Esophagus squamous epithelium (tissue), 5 donors: ENCODE data around the gene SNX10. TPM values are rescaled to one million over a fixed set of nuclear protein-coding genes. Genes with fewer than 3 reads are reported as not detected.

Experiments
- DNase-seq: peaks from one replicate; lab custom pipeline; 2025; lab: John Stamatoyannopoulos, UW
- H3K27ac ChIP-seq, 4 donors: fragments of 200-600 bp; sonication (generic); one replicate each; pipeline ENCODE4 v1.5.1; 2016 to 2019; ENCODE audit warnings: mild to moderate bottlenecking in 1 of 4
- H3K27me3 ChIP-seq, 4 donors: fragments of 200-600 bp; sonication (generic); 1 replicate in 3 of 4; 2 replicates in 1 of 4; pipeline versions ENCODE4 v1.5.1 to v1.6.0; 2017 to 2021; ENCODE audit warnings: antibody characterized with exemption in 1 of 4
- H3K36me3 ChIP-seq, 3 donors: fragments of 200-600 bp; sonication (generic); one replicate each; pipeline ENCODE4 v1.5.1; 2016 to 2019
- H3K4me1 ChIP-seq, 3 donors: fragments of 200-600 bp; sonication (generic); one replicate each; pipeline ENCODE4 v1.5.1; 2017 to 2019
- H3K4me3 ChIP-seq, 4 donors: fragments of 200-600 bp; sonication (generic); 1 replicate in 3 of 4; 2 replicates in 1 of 4; pipeline ENCODE4 v1.5.1; 2016 to 2019; ENCODE audit warnings: mild to moderate bottlenecking in 2 of 4, moderate library complexity in 1 of 4
- H3K9me3 ChIP-seq, 3 donors: fragments of 200-600 bp; sonication (generic); one replicate each; pipeline ENCODE4 v1.5.1; 2016 to 2019
- POLR2A ChIP-seq, 4 donors: fragments of 450-650 bp; IDR thresholded peaks; one replicate each; pipeline ENCODE4 v1.6.1; 2017; ENCODE audit warnings: antibody characterized with exemption in 4 of 4, mild to moderate bottlenecking in 4 of 4, moderate library complexity in 3 of 4
- WGBS, 2 donors: methylation state at CpG; one replicate each; pipeline ENCODE4 v1.1.5; 2018; 5-methylcytosine and 5-hydroxymethylcytosine counted together
- intact Hi-C: fragments of 100-400 bp; cut with DNase I; formaldehyde crosslinking; loops from one replicate; pipeline ENCODE4 v1.15.0; 2022
- total RNA-seq, 4 donors: library from RNA; depleted of rRNA; stranded (reverse); fragments of >200 nt; gene quantifications; one replicate each; pipeline ENCODE4 v1.1.0, GENCODE V29; 2016
- TF ChIP-seq, protein P1 (sequence below), 6 experiments: fragments of 450-650 bp in 4 of 6; fragments of 200-600 bp in 2 of 6; sonication (generic) in 2 of 6; IDR thresholded peaks; one replicate each; pipeline ENCODE4 v1.5.1; 2016 to 2019; ENCODE audit warnings: antibody characterized with exemption in 6 of 6, mild to moderate bottlenecking in 4 of 6, moderate library complexity in 4 of 6
- donor health status: DM: yes; HTN: yes; CAD: no.

SNX10 gene
- total RNA-seq, 4 donors from 2014 or later = 2.7 to 7.4 (median 3.6) TPM; not detected in 1

GRCh38 chr7:26378016-26378415, 86.4 kb downstream of the SNX10 start:
- Histone ChIP-seq H3K4me1 (peaks cover 9 to 38% (median 10%) of the 10 kb centered on the region in 3 donors), H3K27me3 (peaks cover 0 to 98% (median 18%) of the 10 kb centered on the region in 4 donors), H3K27ac (no peak overlapping the region), H3K4me3 (no peak overlapping the region), H3K36me3 (no peaks in the 10 kb centered on the region), H3K9me3 (no peaks in the 10 kb centered on the region)
- WGBS, 2 donors = 26 to 39% methylated on average over 7 of the region's 7 CpGs
- intact Hi-C loops = loop anchor here (5.0 to 10.0 kb wide), 3 partner anchors 287 to 789 kb away; partner anchors contain the start of gene HOXA9
- no peak for TF ChIP-seq POLR2A (IDR thresholded peaks at IDR 0.05)
- TF ChIP-seq, protein P1, sequence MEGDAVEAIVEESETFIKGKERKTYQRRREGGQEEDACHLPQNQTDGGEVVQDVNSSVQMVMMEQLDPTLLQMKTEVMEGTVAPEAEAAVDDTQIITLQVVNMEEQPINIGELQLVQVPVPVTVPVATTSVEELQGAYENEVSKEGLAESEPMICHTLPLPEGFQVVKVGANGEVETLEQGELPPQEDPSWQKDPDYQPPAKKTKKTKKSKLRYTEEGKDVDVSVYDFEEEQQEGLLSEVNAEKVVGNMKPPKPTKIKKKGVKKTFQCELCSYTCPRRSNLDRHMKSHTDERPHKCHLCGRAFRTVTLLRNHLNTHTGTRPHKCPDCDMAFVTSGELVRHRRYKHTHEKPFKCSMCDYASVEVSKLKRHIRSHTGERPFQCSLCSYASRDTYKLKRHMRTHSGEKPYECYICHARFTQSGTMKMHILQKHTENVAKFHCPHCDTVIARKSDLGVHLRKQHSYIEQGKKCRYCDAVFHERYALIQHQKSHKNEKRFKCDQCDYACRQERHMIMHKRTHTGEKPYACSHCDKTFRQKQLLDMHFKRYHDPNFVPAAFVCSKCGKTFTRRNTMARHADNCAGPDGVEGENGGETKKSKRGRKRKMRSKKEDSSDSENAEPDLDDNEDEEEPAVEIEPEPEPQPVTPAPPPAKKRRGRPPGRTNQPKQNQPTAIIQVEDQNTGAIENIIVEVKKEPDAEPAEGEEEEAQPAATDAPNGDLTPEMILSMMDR (IDR thresholded peaks at IDR 0.05) = no peak
- DNase-seq = no peak

DNA sequence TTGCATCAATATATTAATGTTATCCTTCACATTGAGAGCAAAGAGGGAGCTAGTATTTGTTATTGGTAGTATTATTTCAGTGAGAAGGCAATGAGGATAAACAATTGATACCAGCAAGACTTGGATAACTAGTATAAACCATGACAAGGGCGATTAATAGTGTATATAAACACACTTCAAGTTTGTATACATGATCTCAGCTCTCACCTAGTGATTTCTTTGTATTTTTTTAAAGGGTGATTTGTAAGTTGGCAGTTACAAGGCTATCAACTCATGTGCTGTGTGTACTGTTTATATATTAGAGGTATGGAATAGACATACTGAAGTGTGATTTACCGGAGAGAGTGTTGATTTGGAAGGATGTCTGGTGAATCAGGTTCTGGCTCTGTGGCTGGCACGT, 88.0 kb downstream of the SNX10 start:
- H3K4me3 ChIP-seq = no peak overlapping the region
- peaks cover 0 to 97% (median 17%) of the 10 kb centered on the region in 4 donors for H3K27me3 ChIP-seq
- intact Hi-C loops = loop anchor here (5.0 to 10.0 kb wide), 3 partner anchors 285 to 788 kb away; partner anchors contain the start of gene HOXA9
- TF ChIP-seq, protein P1 (IDR thresholded peaks at IDR 0.05) = no peak
- H3K9me3 ChIP-seq = no peaks in the 10 kb centered on the region
- no peak for DNase-seq
- 24 to 31% methylated on average over 3 of the region's 3 CpGs for WGBS, 2 donors
- H3K27ac ChIP-seq = no peak overlapping the region
- peaks cover 9 to 38% (median 10%) of the 10 kb centered on the region in 3 donors for H3K4me1 ChIP-seq
- no peaks in the 10 kb centered on the region for H3K36me3 ChIP-seq

DNA sequence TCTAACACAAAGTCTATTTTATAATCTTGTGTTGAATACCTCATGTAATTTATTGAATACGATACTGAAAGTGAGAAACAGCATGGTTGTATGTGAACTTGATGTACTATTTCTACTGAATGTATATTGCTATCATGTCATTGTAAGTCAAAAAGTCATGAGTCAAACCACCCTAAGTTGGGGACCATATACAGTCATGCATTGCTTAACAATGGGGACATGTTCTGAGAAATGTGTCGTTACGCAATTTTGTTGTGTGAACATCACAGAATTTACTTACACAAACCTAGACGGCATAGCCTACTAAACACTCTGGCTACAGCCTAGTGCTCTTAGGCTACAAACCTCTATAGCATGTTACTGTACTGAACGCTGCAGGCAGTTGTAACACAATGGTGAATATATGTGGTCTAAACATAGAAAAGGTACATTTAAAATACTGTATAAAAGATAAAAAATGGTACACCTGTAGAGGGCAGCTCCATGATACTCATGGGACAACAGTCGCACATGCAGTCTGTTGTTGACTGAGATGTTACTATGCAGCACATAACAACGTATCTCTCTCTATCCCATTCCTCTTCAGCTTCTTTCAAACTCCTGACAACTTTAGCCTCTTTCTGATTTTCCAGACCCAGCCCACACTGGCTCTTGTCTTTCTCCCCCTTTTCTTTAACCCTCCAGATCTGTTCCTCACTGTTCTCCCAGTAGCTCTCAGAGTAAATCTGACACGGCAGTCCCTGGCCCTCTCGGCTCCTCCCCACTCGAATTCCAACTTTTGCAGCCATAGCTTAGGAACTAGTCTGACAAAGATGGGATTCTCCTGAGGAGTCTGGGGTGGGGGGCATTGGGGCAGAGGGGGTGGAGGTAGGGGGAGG, 90.1 kb downstream of the SNX10 start:
- H3K36me3 ChIP-seq = no peaks in the 10 kb centered on the region
- 79 to 81% methylated on average over 10 of the region's 10 CpGs for WGBS, 2 donors
- no peak overlapping the region for H3K4me3 ChIP-seq
- H3K4me1 ChIP-seq = peaks cover 2 to 26% (median 5%) of the 10 kb centered on the region in 3 donors
- intact Hi-C loops = no loop called here
- H3K9me3 ChIP-seq = no peaks in the 10 kb centered on the region
- H3K27me3 ChIP-seq = peaks cover 0 to 97% (median 2%) of the 10 kb centered on the region in 4 donors
- DNase-seq = no peak
- no peak for TF ChIP-seq POLR2A (IDR thresholded peaks at IDR 0.05)
- TF ChIP-seq, protein P1 (IDR thresholded peaks at IDR 0.05) = no peak
- no peak overlapping the region for H3K27ac ChIP-seq

DNA sequence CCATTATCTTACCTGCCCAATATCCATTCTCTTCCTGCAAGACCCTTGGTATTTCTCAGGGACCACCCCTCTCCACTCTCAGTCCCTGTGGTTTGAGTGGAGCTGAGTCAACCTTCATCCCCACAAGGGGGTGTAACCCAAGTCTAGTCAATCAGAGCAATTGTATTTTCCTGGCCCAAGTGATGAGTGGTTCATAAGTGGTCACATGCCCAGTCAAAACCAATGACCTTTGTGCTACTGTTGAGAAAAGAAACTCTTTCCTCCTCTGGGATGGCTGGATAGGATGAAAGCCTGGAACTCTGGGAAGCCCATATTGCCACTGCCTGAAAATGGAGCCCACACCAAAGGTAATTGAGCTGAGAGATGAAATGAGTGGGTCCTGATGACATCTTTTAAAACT, 93.6 kb downstream of the SNX10 start:
- no peak for TF ChIP-seq POLR2A (IDR thresholded peaks at IDR 0.05)
- TF ChIP-seq, protein P1 (IDR thresholded peaks at IDR 0.05) = no peak
- intact Hi-C loops = no loop called here
- Histone ChIP-seq H3K4me3 (no peak overlapping the region), H3K36me3 (no peaks in the 10 kb centered on the region), H3K4me1 (peaks cover 0 to 1% (median 0%) of the 10 kb centered on the region in 3 donors), H3K9me3 (no peaks in the 10 kb centered on the region), H3K27me3 (peaks cover 0 to 94% (median 0%) of the 10 kb centered on the region in 4 donors), H3K27ac (no peak overlapping the region)
- no peak for DNase-seq

GRCh38 chr7:26387731-26388130, 96.1 kb downstream of the SNX10 start:
- Histone ChIP-seq H3K4me1 (no peaks in the 10 kb centered on the region), H3K4me3 (no peak overlapping the region), H3K36me3 (no peaks in the 10 kb centered on the region), H3K27me3 (peaks cover 0 to 93% (median 0%) of the 10 kb centered on the region in 4 donors), H3K27ac (no peak overlapping the region), H3K9me3 (no peaks in the 10 kb centered on the region)
- TF ChIP-seq POLR2A (IDR thresholded peaks at IDR 0.05) = no peak
- TF ChIP-seq, protein P1 (IDR thresholded peaks at IDR 0.05) = no peak
- intact Hi-C loops = no loop called here
- 31 to 48% methylated on average over 2 of the region's 2 CpGs for WGBS, 2 donors
- no peak for DNase-seq
